Muscle layer of colon (tissue), 2 donors: ENCODE results near the gene TAAR5.
"Not testable (repeated sequence)": the region's sequence is repeated elsewhere in the genome, so short reads cannot be mapped to it uniquely, and the experiment has no call there.

ENCODE experiments used
- H3K27ac ChIP-seq: one replicate; pipeline ENCODE4 v1.7.0; 2013; ENCODE audit warnings: low read depth, mild to moderate bottlenecking, low read length, moderate library complexity
- H3K27me3 ChIP-seq, 2 donors: one replicate each; pipeline ENCODE4 v1.7.0; 2013; ENCODE audit warnings: low read length in 2 of 2, mild to moderate bottlenecking in 2 of 2; ENCODE audit not compliant: insufficient read depth in 2 of 2, control insufficient read depth in 1 of 2
- H3K36me3 ChIP-seq: one replicate; pipeline ENCODE4 v1.7.0; 2013; ENCODE audit warnings: mild to moderate bottlenecking, low read length; ENCODE audit not compliant: insufficient read depth
- H3K4me1 ChIP-seq: one replicate; pipeline ENCODE4 v1.7.0; 2013; ENCODE audit warnings: mild to moderate bottlenecking, low read length; ENCODE audit not compliant: insufficient read depth
- H3K4me3 ChIP-seq, 2 donors: one replicate each; pipeline ENCODE4 v1.7.0; 2013; ENCODE audit warnings: low read length in 2 of 2, low read depth in 1 of 2, mild to moderate bottlenecking in 1 of 2, moderate library complexity in 1 of 2
- H3K9ac ChIP-seq: one replicate; pipeline ENCODE4 v1.7.0; 2013; ENCODE audit warnings: low read length
- H3K9me3 ChIP-seq: one replicate; pipeline ENCODE4 v1.7.0; 2013; ENCODE audit warnings: mild to moderate bottlenecking, low read length
- donor health status: abdominal sarcoma.
- donor health status: Adenocarcinoma of cecum.

Gene TAAR5

GRCh38 chr6:132611616-132612015 lies 22.1 kb upstream of the TAAR5 start:
- no peak overlapping the region for H3K27ac ChIP-seq
- H3K9me3 ChIP-seq, result no peaks in the 10 kb centered on the region
- H3K4me3 ChIP-seq, result no peak overlapping the region
- H3K36me3 ChIP-seq, result no peaks in the 10 kb centered on the region
- H3K4me1 ChIP-seq, result no peaks in the 10 kb centered on the region
- no peak overlapping the region for H3K9ac ChIP-seq
- H3K27me3 ChIP-seq, result no peaks in the 10 kb centered on the region

- Histone ChIP-seq H3K9ac (no peak overlapping the region), H3K4me3 (no peak overlapping the region), H3K27me3 (no peaks in the 10 kb centered on the region), H3K9me3 (no peaks in the 10 kb centered on the region), H3K36me3 (no peaks in the 10 kb centered on the region), H3K4me1 (no peaks in the 10 kb centered on the region), H3K27ac (no peak overlapping the region)
Measured at GRCh38 chr6:132607544-132608233, 18.1 kb upstream of the TAAR5 start.

GRCh38 chr6:132604635-132605152 lies 15.2 kb upstream of the TAAR5 start:
- Histone ChIP-seq H3K27me3 (no peaks in the 10 kb centered on the region), H3K9ac (no peak overlapping the region), H3K27ac (no peak overlapping the region), H3K4me1 (no peaks in the 10 kb centered on the region), H3K9me3 (no peaks in the 10 kb centered on the region), H3K36me3 (no peaks in the 10 kb centered on the region), H3K4me3 (no peak overlapping the region)

- H3K27me3 ChIP-seq, H3K36me3 ChIP-seq, H3K9ac ChIP-seq, H3K9me3 ChIP-seq, H3K4me1 ChIP-seq, H3K27ac ChIP-seq, H3K4me3 ChIP-seq: not testable (repeated sequence)
Measured at GRCh38 chr6:132600900-132601299, 11.4 kb upstream of the TAAR5 start.

- no peaks in the 10 kb centered on the region for H3K4me1 ChIP-seq
- no peak overlapping the region for H3K4me3 ChIP-seq
- H3K27ac ChIP-seq, result no peak overlapping the region
- H3K9ac ChIP-seq, result no peak overlapping the region
- no peaks in the 10 kb centered on the region for H3K27me3 ChIP-seq
- no peaks in the 10 kb centered on the region for H3K36me3 ChIP-seq
- H3K9me3 ChIP-seq, result no peaks in the 10 kb centered on the region
Measured at GRCh38 chr6:132598473-132598872, 8.9 kb upstream of the TAAR5 start.

- no peaks in the 10 kb centered on the region for H3K27me3 ChIP-seq
- no peak overlapping the region for H3K9ac ChIP-seq
- H3K4me1 ChIP-seq, result no peaks in the 10 kb centered on the region
- no peaks in the 10 kb centered on the region for H3K9me3 ChIP-seq
- no peak overlapping the region for H3K4me3 ChIP-seq
- no peaks in the 10 kb centered on the region for H3K36me3 ChIP-seq
- H3K27ac ChIP-seq, result no peak overlapping the region
Measured at GRCh38 chr6:132596201-132596600, 6.7 kb upstream of the TAAR5 start.

- Histone ChIP-seq H3K4me1 (no peaks in the 10 kb centered on the region), H3K27ac (no peak overlapping the region), H3K4me3 (no peak overlapping the region), H3K27me3 (no peaks in the 10 kb centered on the region), H3K9ac (no peak overlapping the region), H3K9me3 (no peaks in the 10 kb centered on the region), H3K36me3 (no peaks in the 10 kb centered on the region)
Measured at GRCh38 chr6:132592855-132593254, 3.3 kb upstream of the TAAR5 start.

- H3K4me1 ChIP-seq, result no peaks in the 10 kb centered on the region
- H3K27ac ChIP-seq, result no peak overlapping the region
- H3K36me3 ChIP-seq, result no peaks in the 10 kb centered on the region
- H3K9ac ChIP-seq, result no peak overlapping the region
- H3K9me3 ChIP-seq, result no peaks in the 10 kb centered on the region
- no peak overlapping the region for H3K4me3 ChIP-seq
- no peaks in the 10 kb centered on the region for H3K27me3 ChIP-seq
Measured at GRCh38 chr6:132590362-132590761, 821 bp upstream of the TAAR5 start.

GRCh38 chr6:132587424-132587823 lies 2.1 kb downstream of the TAAR5 start:
- Histone ChIP-seq H3K4me1 (no peaks in the 10 kb centered on the region), H3K4me3 (no peak overlapping the region), H3K27me3 (no peaks in the 10 kb centered on the region), H3K9ac (no peak overlapping the region), H3K36me3 (no peaks in the 10 kb centered on the region), H3K27ac (no peak overlapping the region), H3K9me3 (no peaks in the 10 kb centered on the region)

GRCh38 chr6:132584698-132585097 lies 4.8 kb downstream of the TAAR5 start:
- H3K36me3 ChIP-seq, result no peaks in the 10 kb centered on the region
- no peaks in the 10 kb centered on the region for H3K4me1 ChIP-seq

GRCh38 chr6:132571774-132572173 lies 17.8 kb downstream of the TAAR5 start:
- H3K27me3 ChIP-seq, result no peaks in the 10 kb centered on the region
- H3K4me1 ChIP-seq, result no peaks in the 10 kb centered on the region
- H3K4me3 ChIP-seq, result no peak overlapping the region
- no peaks in the 10 kb centered on the region for H3K9me3 ChIP-seq
- H3K27ac ChIP-seq, result no peak overlapping the region
- no peak overlapping the region for H3K9ac ChIP-seq
- no peaks in the 10 kb centered on the region for H3K36me3 ChIP-seq

More at GRCh38 chr6:132584698-132585097, 4.8 kb downstream of the TAAR5 start:
- Histone ChIP-seq H3K9ac (no peak overlapping the region), H3K27ac (no peak overlapping the region), H3K9me3 (no peaks in the 10 kb centered on the region), H3K4me3 (no peak overlapping the region), H3K27me3 (no peaks in the 10 kb centered on the region)

GRCh38 chr6:132570221-132570777 lies 19.2 kb downstream of the TAAR5 start, which contains the start of gene TAAR6:
Gene TAAR6, plus strand, starts transcription at chr6:132570322. Its CDS starts 0 bp downstream, at chr6:132570322.
- Histone ChIP-seq H3K9me3 (no peaks in the 10 kb centered on the region), H3K4me1 (no peaks in the 10 kb centered on the region), H3K4me3 (no peak within 1 kb of the TSS), H3K27me3 (no peaks in the 10 kb centered on the region), H3K27ac (no peak within 1 kb of the TSS), H3K36me3 (no peaks in the 10 kb centered on the region), H3K9ac (no peak within 1 kb of the TSS)
